Measurements from ENCODE around the gene TNFAIP3. TPM values are rescaled to one million over a fixed set of nuclear protein-coding genes. Genes with fewer than 3 reads are reported as not detected.

Gene TNFAIP3
- total and polyA plus RNA-seq, 2 of the 4 experiments (the other 2 are of a cell fraction): 5.0 to 14.2 TPM

GRCh38 chr6:137893181-137893580 lies 26.1 kb downstream of the TNFAIP3 start:
- Histone ChIP-seq H3K4ac (ENCODE audit: low read depth, low read length) (peak overlapping the region; percentile 42; the same call in 1 of the 2 replicates), H2BK15ac (ENCODE audit: low read depth, low read length) (no peak overlapping the region; the same call in 2 of the 3 replicates), H3K4me1 (ENCODE audit: control insufficient read depth, insufficient read depth, low read length) (peaks cover 8% of the 10 kb centered on the region), H3K18ac (ENCODE audit: low read depth, low read length) (peak overlapping the region; percentile 61; the same call in 1 of the 2 replicates), H3K27ac (ENCODE audit: insufficient read depth, low read length) (no peak overlapping the region; the same call in 1 of the 2 replicates), H3K14ac (replicated peaks; ENCODE audit: low read depth, low read length) (no peak overlapping the region; the same call in 1 of the 2 replicates), H3K4me3 (ENCODE audit: insufficient read depth, low read depth, low read length) (no peak overlapping the region), H3K56ac (ENCODE audit: extremely low read depth, insufficient read depth, low read length) (no peak overlapping the region), H4K5ac (ENCODE audit: low read depth, low read length) (no peak overlapping the region; the same call in 1 of the 2 replicates), H3K36me3 (ENCODE audit: control insufficient read depth, insufficient read depth, low read length) (no peaks in the 10 kb centered on the region), H3K9ac (ENCODE audit: low read depth, low read length) (no peak overlapping the region), H2BK120ac (ENCODE audit: low read depth, low read length) (peak overlapping the region; percentile 66), H4K91ac (ENCODE audit: insufficient read depth, low read depth, low read length) (peak overlapping the region; percentile 41; the same call in 1 of the 2 replicates), H2AK5ac (ENCODE audit: low read depth, low read length) (0 out of 2 replicates have a peak overlapping the region, but pooled peaks have one; percentile 57), H3K23ac (ENCODE audit: low read depth, low read length) (no peak overlapping the region), H3K9me3 (ENCODE audit: control insufficient read depth, insufficient read depth, low read length) (no peaks in the 10 kb centered on the region), H3K27me3 (ENCODE audit: control insufficient read depth, insufficient read depth, low read length) (no peaks in the 10 kb centered on the region), H3K79me1 (ENCODE audit: low read depth in 1 of 2, low read length in 2 of 2) (no peaks in the 10 kb centered on the region), H4K8ac (ENCODE audit: low read depth in 2 of 2, low read length in 2 of 2) (no peak overlapping the region), H2AK9ac (replicated peaks; ENCODE audit: low read depth, low read length, poor library complexity) (peak overlapping the region; percentile 63), H2AFZ (replicated peaks; ENCODE audit: low read length, poor library complexity) (no peak overlapping the region), H2BK5ac (ENCODE audit: low read depth, low read length, poor library complexity, severe bottlenecking) (peak overlapping the region; percentile 88), H2BK20ac (ENCODE audit: low read depth, low read length) (peak overlapping the region; percentile 66), H3K4me2 (ENCODE audit: low read depth, low read length) (no peak overlapping the region), H3K9me1 (ENCODE audit: insufficient read depth, low read length) (0 out of 2 replicates have a peak, but pooled peaks cover 2% of the 10 kb centered on the region), H4K20me1 (ENCODE audit: insufficient read depth, low read length) (no peaks in the 10 kb centered on the region)
- in situ Hi-C loops (cut with MboI; ENCODE audit: low sequenced_read_pairs): no loop called here
- no TSS peak for BruUV-seq (replicated peaks)
- TF ChIP-seq RCOR1 (IDR thresholded peaks at IDR 0.05; ENCODE audit: insufficient replicate concordance, low read length) (no peak), RAD21 (IDR thresholded peaks at IDR 0.05; ENCODE audit: low read length) (no peak), BHLHE40 (IDR thresholded peaks at IDR 0.05; ENCODE audit: low read depth, low read length) (no peak), MXI1 (IDR thresholded peaks at IDR 0.05; ENCODE audit: borderline replicate concordance, low read depth, low read length) (no peak), CEBPB (IDR thresholded peaks at IDR 0.05; ENCODE audit: low read depth, low read length) (no peak), RFX5 (IDR thresholded peaks at IDR 0.05; ENCODE audit: low read depth, low read length) (no peak), SMC3 (IDR thresholded peaks at IDR 0.05; ENCODE audit: low read depth, low read length) (no peak), FOS (IDR thresholded peaks at IDR 0.05; ENCODE audit: low read depth, low read length) (no peak), MAZ (IDR thresholded peaks at IDR 0.05; ENCODE audit: borderline replicate concordance, low read depth, low read length) (no peak), NFE2L2 (IDR thresholded peaks at IDR 0.05; ENCODE audit: low read depth, low read length) (no peak), POLR2A (IDR thresholded peaks at IDR 0.05; ENCODE audit: low read depth, low read length) (no peak), CHD1 (IDR thresholded peaks at IDR 0.05; ENCODE audit: low read depth, low read length) (no peak)
- TF ChIP-seq, protein P1, sequence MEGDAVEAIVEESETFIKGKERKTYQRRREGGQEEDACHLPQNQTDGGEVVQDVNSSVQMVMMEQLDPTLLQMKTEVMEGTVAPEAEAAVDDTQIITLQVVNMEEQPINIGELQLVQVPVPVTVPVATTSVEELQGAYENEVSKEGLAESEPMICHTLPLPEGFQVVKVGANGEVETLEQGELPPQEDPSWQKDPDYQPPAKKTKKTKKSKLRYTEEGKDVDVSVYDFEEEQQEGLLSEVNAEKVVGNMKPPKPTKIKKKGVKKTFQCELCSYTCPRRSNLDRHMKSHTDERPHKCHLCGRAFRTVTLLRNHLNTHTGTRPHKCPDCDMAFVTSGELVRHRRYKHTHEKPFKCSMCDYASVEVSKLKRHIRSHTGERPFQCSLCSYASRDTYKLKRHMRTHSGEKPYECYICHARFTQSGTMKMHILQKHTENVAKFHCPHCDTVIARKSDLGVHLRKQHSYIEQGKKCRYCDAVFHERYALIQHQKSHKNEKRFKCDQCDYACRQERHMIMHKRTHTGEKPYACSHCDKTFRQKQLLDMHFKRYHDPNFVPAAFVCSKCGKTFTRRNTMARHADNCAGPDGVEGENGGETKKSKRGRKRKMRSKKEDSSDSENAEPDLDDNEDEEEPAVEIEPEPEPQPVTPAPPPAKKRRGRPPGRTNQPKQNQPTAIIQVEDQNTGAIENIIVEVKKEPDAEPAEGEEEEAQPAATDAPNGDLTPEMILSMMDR (conservative IDR thresholded peaks at IDR 0.05; ENCODE audit: low read depth, low read length): no peak
- TF ChIP-seq, protein P2, sequence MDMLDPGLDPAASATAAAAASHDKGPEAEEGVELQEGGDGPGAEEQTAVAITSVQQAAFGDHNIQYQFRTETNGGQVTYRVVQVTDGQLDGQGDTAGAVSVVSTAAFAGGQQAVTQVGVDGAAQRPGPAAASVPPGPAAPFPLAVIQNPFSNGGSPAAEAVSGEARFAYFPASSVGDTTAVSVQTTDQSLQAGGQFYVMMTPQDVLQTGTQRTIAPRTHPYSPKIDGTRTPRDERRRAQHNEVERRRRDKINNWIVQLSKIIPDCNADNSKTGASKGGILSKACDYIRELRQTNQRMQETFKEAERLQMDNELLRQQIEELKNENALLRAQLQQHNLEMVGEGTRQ (IDR thresholded peaks at IDR 0.05; ENCODE audit: low read depth, low read length): no peak
- DNase-seq: no peak
- POLR2A ChIA-PET (ENCODE audit: unreplicated experiment): interaction anchor here (0.6 kb wide), 2 partner anchors 20 to 196 kb away, joined by 4 to 5 read pairs; no protein-coding TSS in a partner anchor
- intact Hi-C loops (cut with micrococcal nuclease): no loop called here
- WGBS, 2 experiments (ENCODE audit: extremely low coverage in 2 of 2, insufficient read length in 1 of 2): no CpG with 5 or more reads among the region's 3 CpGs
- dilution Hi-C loops (cut with HindIII; ENCODE audit: low sequenced_read_pairs, unreplicated experiment): no loop called here
- no peak for ATAC-seq (ENCODE audit: low read depth)
- CTCF ChIA-PET: no interaction called here
